NAMALWA (cell line): Measurements from ENCODE around the gene POLRMT.
"Not testable (repeated sequence)": the region's sequence is repeated elsewhere in the genome, so short reads cannot be mapped to it uniquely, and the experiment has no call there.

Experiments used
- DNase-seq: peaks from one replicate; pipeline ENCODE4 v3.0.0-alpha.2; 2015; ENCODE audit warnings: low spot score

The POLRMT gene

DNA sequence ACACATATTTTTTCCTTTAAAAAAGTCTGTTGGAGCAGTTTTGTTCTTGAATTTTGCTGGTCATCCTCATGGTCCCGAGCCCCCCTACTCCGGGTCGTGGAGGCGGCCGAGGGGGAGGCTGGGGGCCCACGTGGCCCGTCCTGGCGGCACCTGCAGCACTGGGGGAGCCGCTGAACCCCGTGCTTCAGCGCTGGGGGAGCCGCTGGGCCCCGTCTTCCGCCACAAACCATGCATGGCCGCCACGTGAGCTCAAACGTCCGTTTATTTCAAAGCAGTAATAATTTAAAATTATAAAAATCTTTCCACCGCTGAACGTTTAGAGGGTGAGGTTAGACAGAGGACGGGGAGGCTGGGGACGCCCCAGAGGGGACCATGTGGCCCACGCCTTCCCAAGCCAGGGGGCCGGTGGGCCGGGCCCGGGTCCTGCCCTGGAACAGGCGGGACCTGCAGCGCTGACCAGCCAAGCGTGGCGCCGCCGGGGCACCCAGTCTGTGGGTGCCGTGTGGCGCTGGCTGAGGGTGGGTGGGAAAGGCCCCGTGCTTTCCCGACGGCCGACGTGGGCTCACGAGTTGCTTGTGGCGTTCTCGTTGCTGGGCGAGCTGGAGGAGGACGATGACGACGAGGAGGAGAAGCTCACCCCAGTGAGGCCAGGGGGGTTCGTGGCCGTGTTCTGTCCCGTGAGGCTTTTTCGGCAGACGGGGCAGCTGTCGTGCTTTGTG lies 14.4 kb upstream of the POLRMT start:
- DNase-seq: no peak

GRCh38 chr19:646779-647565 lies 13.6 kb upstream of the POLRMT start:
- no peak for DNase-seq

- DNase-seq: no peak
Observed at GRCh38 chr19:645912-646778, 12.8 kb upstream of the POLRMT start.

GRCh38 chr19:644789-645188 lies 11.5 kb upstream of the POLRMT start:
- no peak for DNase-seq

GRCh38 chr19:644363-644762 lies 11.0 kb upstream of the POLRMT start:
- DNase-seq: no peak

DNA sequence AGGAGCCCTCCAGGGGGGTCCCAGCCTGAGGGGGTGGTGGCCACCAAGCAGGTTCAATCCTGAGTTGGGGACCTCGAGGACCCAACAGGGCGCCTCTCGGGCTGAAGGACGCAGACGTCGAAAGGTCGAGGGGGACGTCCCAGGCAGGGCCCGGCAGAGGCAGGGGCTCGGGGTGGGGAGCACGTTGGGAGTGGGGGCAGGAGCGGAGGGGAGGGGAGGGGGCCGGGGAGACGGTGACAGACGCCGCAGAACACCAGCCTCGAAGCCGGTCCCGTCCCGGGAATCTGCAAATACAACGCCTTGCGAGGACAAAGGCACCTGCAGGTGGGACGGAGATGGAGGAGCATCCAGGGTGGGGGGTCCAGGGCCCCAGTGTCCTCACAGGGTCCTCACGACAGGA lies 10.4 kb upstream of the POLRMT start:
- no peak for DNase-seq

GRCh38 chr19:642767-643727 lies 9.7 kb upstream of the POLRMT start:
- no peak for DNase-seq

DNA sequence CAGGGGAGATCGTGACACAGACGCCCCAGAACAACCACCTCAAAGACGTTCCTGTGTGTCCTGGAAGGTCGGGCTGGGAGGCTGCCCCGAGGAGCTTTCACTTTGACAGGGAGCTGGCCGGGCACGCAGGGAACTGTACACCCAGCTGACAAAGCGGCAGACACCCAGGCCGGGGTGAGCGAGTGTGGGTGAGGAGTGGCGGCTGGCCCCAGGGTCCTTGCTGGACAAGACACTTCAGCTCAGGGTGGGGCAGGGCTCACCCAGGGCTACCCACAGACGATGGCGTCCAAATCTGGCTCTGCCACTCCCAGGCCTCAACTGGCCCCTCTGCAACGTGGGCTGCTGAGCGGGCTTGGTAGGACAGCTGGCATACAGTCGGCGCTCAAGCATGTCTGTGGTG lies 8.4 kb upstream of the POLRMT start:
- no peak for DNase-seq

DNA sequence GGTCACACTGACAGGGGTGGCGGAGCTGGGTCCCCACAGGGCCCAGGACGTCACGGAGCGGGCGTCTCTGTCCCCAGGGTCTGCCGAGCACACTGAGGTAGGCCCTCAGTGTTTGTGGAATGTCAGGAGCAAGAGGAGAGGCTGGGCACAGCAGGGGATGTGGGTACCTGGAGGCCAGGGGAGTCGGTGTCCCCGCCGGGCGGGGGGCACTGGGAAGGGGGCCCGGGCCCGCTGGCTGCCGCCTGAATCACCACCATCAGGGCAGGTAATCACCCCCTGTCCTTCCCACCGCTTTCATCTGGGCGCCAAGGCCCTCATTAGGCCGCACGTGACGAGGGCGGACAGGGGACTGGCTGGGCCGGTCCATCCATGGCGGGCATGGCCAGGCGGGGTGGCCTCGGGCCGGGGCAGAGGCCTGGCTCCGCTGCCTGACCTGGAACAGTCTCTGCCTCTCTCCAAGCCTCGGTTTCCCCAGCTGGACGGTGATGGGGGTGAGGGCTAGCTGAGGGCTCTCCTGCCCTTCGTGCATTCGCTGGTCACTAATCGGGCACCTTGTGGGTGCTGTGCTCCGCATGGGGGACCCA lies 7.4 kb upstream of the POLRMT start:
- no peak for DNase-seq

GRCh38 chr19:640161-640558 lies 6.8 kb upstream of the POLRMT start:
- no peak for DNase-seq

GRCh38 chr19:639253-640160 lies 6.2 kb upstream of the POLRMT start, which contains the start of gene FGF22:
TSS of gene FGF22 (plus strand) at chr19:639879. CDS start at chr19:639926, 47 bp downstream.
- DNase-seq: peak; percentile 89

GRCh38 chr19:638906-639252 lies 5.5 kb upstream of the POLRMT start:
- DNase-seq: no peak

DNA sequence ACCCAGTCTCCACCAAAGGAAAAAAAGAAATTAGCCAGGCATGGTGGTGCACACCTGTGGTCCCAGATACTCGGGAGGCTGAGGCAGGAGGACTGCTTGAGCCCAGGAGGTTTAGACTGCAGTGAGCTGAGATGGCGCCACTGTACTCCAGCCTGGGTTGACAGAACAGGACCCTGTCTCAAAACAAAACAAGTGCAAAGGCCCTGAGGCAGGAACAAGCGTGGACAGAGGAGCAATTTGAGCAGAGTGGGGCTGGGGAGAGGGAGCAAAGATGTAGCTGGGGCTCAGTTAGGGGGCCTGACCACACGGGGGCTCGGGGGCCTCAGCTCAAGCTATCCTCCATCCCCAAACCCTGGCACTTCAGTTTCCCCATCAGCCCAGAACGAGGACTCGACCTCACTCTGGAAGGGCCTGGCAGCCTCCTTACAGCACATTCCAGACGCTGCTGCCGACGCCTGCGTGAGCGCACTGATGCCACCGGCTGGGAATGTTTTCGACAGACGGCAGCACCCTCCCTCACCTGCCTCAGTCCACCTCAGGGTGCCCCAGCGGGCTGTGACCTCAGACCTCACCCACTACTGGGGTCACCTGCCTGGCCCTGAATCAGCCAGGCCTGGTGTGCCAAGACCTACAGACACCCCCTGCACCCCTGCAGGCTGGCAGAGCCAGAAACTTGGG lies 1.8 kb upstream of the POLRMT start:
- no peak for DNase-seq

DNA sequence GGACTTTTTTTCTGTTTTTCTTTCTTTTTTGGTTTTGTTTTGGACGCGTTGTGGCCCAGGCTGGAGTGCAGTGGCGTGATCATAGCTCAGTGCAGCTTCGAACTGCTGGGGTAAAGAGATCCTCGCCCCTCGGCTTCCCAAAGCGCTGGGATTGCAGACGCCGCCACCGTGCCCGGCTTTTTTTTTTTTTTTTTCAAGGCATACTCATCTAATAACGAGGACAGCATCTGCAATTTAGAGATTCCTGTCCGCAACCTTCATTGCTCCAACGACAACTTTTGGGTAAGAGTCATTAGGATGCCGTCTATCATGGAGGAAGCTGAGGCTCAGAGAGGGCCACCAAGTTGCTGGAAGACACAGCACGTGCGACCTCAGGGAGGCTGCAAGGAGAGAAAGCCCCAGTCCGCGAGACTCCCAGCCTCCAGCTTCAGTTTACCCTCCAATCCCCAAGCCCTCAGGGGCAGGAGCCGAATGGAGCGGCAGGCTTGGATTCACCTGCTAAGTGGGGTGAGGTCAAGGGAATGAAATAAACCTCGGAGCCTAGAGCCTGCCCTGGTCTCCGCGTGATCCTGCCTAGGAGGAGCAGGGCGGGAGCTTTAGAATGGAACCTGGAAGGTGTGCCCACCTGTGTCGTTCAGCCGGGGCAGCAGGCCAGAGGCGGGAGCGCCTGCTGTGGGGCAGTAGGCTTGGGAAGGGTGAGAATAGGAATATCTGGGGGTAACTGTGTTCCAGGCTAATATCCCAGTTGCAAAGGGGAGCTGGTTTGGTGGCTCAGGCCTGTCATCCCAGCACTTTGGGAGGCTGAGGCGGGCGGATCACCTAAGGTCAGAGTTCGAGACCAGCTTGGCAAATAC lies 676 bp upstream of the POLRMT start:
- DNase-seq: peak; percentile 53

GRCh38 chr19:632579-633067 lies 714 bp downstream of the POLRMT start:
- DNase-seq: peak; percentile 71

DNA sequence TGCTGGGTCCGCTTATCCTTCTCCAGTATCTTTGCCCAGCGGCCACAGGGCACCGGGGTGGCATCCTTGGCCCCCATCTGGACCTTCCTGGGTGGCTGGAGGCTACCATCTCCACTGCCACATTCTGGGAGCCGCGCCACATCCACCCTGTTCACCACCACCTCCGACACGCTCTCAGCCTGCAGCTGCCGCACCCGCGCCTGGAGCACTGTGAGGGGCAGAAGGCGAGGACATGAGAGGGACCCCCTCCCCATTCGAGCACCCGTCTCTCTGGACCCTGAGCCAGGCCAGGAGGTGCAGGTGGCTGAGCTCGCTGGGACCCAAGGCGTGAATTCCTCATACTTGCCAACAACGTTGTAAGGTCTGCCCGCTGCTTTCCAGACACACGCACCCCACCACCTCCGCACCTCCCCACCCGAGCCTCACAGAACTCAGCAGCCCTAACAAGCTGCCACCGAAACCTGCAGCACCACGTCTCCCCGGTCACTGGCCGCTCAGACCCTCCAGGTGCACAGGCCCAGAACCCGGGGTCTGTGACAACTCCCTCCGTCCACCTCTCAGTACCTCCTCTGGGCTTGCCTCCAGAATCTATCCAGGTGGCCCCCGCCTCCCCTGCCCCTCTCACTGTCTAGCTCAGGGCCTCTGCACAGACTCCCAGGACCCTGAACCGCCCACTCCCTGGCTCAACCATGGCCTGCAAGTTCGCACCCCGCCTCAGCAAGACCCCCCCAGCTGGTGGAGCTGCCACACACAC lies 3.2 kb downstream of the POLRMT start:
- no peak for DNase-seq

GRCh38 chr19:629515-629914 lies 3.8 kb downstream of the POLRMT start:
- not testable (repeated sequence) for DNase-seq

DNA sequence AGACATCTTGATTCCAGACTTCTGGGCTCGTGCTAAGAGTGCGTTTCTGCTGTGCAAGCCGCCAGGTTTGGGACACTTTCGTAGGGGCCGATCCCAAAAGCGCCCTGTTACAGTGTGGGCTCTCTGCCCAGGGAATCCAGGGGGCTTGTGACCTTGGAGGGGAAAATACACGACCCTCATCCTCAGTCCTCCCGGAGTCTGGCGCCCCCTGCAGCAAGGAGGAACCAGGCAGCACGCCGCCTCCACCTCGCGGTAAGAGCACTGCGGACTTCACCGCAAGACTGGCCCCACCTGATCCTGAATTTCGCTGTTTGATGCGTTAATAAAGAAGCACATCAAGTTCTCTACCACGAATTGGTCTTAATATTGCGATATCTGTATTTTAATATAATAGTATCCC lies 5.2 kb downstream of the POLRMT start:
- DNase-seq: no peak
